ENCODE results near the gene BMP4. TPM values are rescaled to one million over a fixed set of nuclear protein-coding genes. Genes with fewer than 3 reads are reported as not detected.

Gene BMP4
- polyA plus RNA-seq, 1 donor (not counting 4 experiments of a cell fraction or from before 2014, with no cell fraction given): 6.5 TPM

DNA sequence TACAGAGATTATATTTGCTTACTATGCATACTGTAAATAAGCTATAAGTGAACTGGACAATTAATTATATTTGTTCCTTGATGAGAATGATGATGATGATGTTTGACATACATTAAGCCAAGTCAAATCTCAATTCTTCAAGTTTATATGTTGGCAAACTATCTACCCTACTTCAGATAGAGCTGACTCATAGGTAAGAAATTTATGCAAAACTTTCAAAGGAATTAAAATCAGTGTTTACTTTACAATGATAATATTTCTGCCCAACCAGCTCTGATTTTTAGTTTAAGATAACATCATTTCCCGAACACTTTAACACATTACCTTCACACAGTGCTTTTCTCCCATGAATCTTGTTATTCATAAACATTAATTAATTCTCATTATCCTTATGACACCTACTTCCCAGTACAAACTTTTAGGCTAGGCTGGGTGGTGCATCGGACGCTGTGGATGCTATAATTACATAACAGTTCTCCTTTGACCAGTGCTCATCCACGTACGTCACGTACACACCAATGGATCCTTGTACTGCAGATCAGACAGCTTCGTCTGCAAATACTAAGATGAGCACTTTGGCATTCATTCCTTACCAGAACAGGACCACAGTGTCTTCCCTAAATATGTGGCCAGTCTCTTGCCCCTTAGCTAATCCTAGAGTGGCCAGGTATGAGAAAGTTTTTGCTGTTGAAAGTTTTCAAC, 18.3 kb downstream of the BMP4 start:
- no peak overlapping the region for H3K4me3 ChIP-seq (ENCODE audit: control insufficient read depth in 2 of 3, extremely low read depth in 1 of 3, insufficient read depth in 2 of 3, low read depth in 1 of 3, low read length in 3 of 3)
- no peak overlapping the region for H3K9ac ChIP-seq (ENCODE audit: control insufficient read depth, extremely low read depth, insufficient read depth, low read length)
- FAIRE-seq: no peak
- H3K79me2 ChIP-seq (ENCODE audit: control insufficient read depth, insufficient read depth, low read length): no peaks in the 10 kb centered on the region
- no peak overlapping the region for H3K27ac ChIP-seq (ENCODE audit: control insufficient read depth, insufficient read depth, low read length)
- no peaks in the 10 kb centered on the region for H3K36me3 ChIP-seq (ENCODE audit: control insufficient read depth in 2 of 2, extremely low read depth in 1 of 2, insufficient read depth in 2 of 2, low read length in 2 of 2)
- no peaks in the 10 kb centered on the region for H3K27me3 ChIP-seq (ENCODE audit: control insufficient read depth, extremely low read depth, insufficient read depth, low read length)
- H3K9me1 ChIP-seq (ENCODE audit: control insufficient read depth, extremely low read depth, insufficient read depth, low read length): no peaks in the 10 kb centered on the region
- no peaks in the 10 kb centered on the region for H3K9me3 ChIP-seq (ENCODE audit: control insufficient read depth, low read depth, low read length)
- dilution Hi-C loops (cut with MboI; ENCODE audit: extremely low pct_ligation_motif_present, low sequenced_read_pairs): no loop called here
- H2AFZ ChIP-seq (ENCODE audit: control insufficient read depth, low read length): no peak overlapping the region
- H4K20me1 ChIP-seq (ENCODE audit: control insufficient read depth, extremely low read depth, insufficient read depth, low read length): no peaks in the 10 kb centered on the region
- TF ChIP-seq, protein P1, sequence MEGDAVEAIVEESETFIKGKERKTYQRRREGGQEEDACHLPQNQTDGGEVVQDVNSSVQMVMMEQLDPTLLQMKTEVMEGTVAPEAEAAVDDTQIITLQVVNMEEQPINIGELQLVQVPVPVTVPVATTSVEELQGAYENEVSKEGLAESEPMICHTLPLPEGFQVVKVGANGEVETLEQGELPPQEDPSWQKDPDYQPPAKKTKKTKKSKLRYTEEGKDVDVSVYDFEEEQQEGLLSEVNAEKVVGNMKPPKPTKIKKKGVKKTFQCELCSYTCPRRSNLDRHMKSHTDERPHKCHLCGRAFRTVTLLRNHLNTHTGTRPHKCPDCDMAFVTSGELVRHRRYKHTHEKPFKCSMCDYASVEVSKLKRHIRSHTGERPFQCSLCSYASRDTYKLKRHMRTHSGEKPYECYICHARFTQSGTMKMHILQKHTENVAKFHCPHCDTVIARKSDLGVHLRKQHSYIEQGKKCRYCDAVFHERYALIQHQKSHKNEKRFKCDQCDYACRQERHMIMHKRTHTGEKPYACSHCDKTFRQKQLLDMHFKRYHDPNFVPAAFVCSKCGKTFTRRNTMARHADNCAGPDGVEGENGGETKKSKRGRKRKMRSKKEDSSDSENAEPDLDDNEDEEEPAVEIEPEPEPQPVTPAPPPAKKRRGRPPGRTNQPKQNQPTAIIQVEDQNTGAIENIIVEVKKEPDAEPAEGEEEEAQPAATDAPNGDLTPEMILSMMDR (optimal IDR thresholded peaks at IDR 0.05 in 1 of 3, IDR thresholded peaks at IDR 0.05 in 1 of 3, conservative IDR thresholded peaks at IDR 0.05 in 1 of 3; ENCODE audit: extremely low read depth in 1 of 3, insufficient read depth in 2 of 3, low read length in 3 of 3): no peak
- no peak for TF ChIP-seq EZH2 (IDR thresholded peaks at IDR 0.05; ENCODE audit: low read length)
- no peak for DNase-seq (ENCODE audit: low read depth, low spot score)
- H3K4me1 ChIP-seq (ENCODE audit: control insufficient read depth, extremely low read depth, insufficient read depth, low read length): no peaks in the 10 kb centered on the region
- H3K4me2 ChIP-seq (ENCODE audit: control insufficient read depth, extremely low read depth, insufficient read depth, low read depth, low read length): no peak overlapping the region

DNA sequence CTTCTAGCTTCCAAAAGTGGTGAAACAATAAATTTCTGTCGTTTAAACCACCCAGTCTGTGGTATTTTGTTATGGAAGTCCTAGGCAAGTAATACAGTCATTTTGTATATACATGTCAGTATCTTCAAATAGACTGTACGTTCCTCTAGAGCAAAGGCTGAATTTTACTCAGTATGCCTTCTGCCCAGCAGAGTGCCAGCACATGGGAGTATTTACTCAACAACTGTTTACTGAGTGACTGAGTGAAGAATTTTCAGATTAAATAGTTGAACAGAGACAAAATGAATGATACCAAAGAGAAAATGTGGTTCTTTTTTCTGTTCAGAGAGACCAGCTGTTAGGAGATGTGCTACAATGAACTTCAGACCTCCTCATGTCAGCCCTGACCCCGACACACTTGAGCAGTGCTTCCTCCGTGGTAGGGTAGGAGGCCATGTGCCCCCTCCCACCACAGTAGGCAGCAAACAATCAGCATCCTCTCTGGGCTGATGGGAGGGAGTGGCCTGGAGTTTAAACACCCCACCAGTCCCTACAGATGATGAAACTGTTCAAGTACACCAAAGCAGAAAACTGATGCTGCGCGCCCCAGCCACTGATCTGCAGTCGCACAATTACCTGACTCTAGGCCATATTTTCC, 21.7 kb downstream of the BMP4 start:
- no peak overlapping the region for H3K4me2 ChIP-seq (ENCODE audit: control insufficient read depth, extremely low read depth, insufficient read depth, low read depth, low read length)
- no peaks in the 10 kb centered on the region for H3K79me2 ChIP-seq (ENCODE audit: control insufficient read depth, insufficient read depth, low read length)
- no peaks in the 10 kb centered on the region for H4K20me1 ChIP-seq (ENCODE audit: control insufficient read depth, extremely low read depth, insufficient read depth, low read length)
- no peaks in the 10 kb centered on the region for H3K27me3 ChIP-seq (ENCODE audit: control insufficient read depth, extremely low read depth, insufficient read depth, low read length)
- FAIRE-seq (no peak), DNase-seq (ENCODE audit: low read depth, low spot score) (no peak)
- H2AFZ ChIP-seq (ENCODE audit: control insufficient read depth, low read length): no peak overlapping the region
- H3K9ac ChIP-seq (ENCODE audit: control insufficient read depth, extremely low read depth, insufficient read depth, low read length): no peak overlapping the region
- no peaks in the 10 kb centered on the region for H3K36me3 ChIP-seq (ENCODE audit: control insufficient read depth in 2 of 2, extremely low read depth in 1 of 2, insufficient read depth in 2 of 2, low read length in 2 of 2)
- H3K9me3 ChIP-seq (ENCODE audit: control insufficient read depth, low read depth, low read length): no peaks in the 10 kb centered on the region
- H3K4me3 ChIP-seq (ENCODE audit: control insufficient read depth in 2 of 3, extremely low read depth in 1 of 3, insufficient read depth in 2 of 3, low read depth in 1 of 3, low read length in 3 of 3): no peak overlapping the region
- no peak for TF ChIP-seq EZH2 (IDR thresholded peaks at IDR 0.05; ENCODE audit: low read length)
- TF ChIP-seq, protein P1 (optimal IDR thresholded peaks at IDR 0.05 in 1 of 3, IDR thresholded peaks at IDR 0.05 in 1 of 3, conservative IDR thresholded peaks at IDR 0.05 in 1 of 3; ENCODE audit: extremely low read depth in 1 of 3, insufficient read depth in 2 of 3, low read length in 3 of 3): no peak
- H3K9me1 ChIP-seq (ENCODE audit: control insufficient read depth, extremely low read depth, insufficient read depth, low read length): no peaks in the 10 kb centered on the region
- no peak overlapping the region for H3K27ac ChIP-seq (ENCODE audit: control insufficient read depth, insufficient read depth, low read length)
- no peaks in the 10 kb centered on the region for H3K4me1 ChIP-seq (ENCODE audit: control insufficient read depth, extremely low read depth, insufficient read depth, low read length)
- dilution Hi-C loops (cut with MboI; ENCODE audit: extremely low pct_ligation_motif_present, low sequenced_read_pairs): no loop called here
